Natural killer cell (primary cell): Measurements from ENCODE around the gene BZW2. TPM values are rescaled to one million over a fixed set of nuclear protein-coding genes. Genes with fewer than 3 reads are reported as not detected.
"Not testable (repeated sequence)": the region's sequence is repeated elsewhere in the genome, so short reads cannot be mapped to it uniquely, and the experiment has no call there.

Source experiments
- ATAC-seq, 3 donors: fragments of 150-1000 bp in 2 of 3; fragments of 200-7000 bp in 1 of 3; cut with Tn5 transposase; 1 replicate in 1 of 3; 2 replicates in 2 of 3; pipeline ENCODE4 v1.10.0; 2021; ENCODE audit warnings: mild to moderate bottlenecking in 2 of 3, moderate library complexity in 2 of 3
- DNase-seq, 2 donors: peaks; one replicate each; pipeline versions ENCODE4 v3.0.0 to v3.0.0-alpha.2; 2013 to 2021; ENCODE audit warnings: mixed read lengths in 1 of 2
- H3K27ac ChIP-seq: one replicate; pipeline ENCODE4 v1.5.1; 2013; ENCODE audit warnings: mild to moderate bottlenecking, low read length
- H3K27me3 ChIP-seq: one replicate; pipeline ENCODE4 v1.6.1; 2013; ENCODE audit warnings: low read length; ENCODE audit not compliant: control insufficient read depth, insufficient read depth
- H3K36me3 ChIP-seq: one replicate; pipeline ENCODE4 v1.6.1; 2013; ENCODE audit warnings: low read length; ENCODE audit not compliant: control insufficient read depth, insufficient read depth
- H3K4me1 ChIP-seq: one replicate; pipeline ENCODE4 v1.6.1; 2013; ENCODE audit warnings: low read length; ENCODE audit not compliant: control insufficient read depth, insufficient read depth
- H3K4me3 ChIP-seq: one replicate; pipeline ENCODE4 v1.5.1; 2013; ENCODE audit warnings: low read length
- H3K9me3 ChIP-seq: one replicate; pipeline ENCODE4 v1.6.1; 2013; ENCODE audit warnings: low read length; ENCODE audit not compliant: control insufficient read depth, insufficient read depth
- H3K27ac Mint-ChIP-seq, 2 donors: one replicate each; pipeline ENCODE4 v1.8.0; 2022; ENCODE audit warnings: mild to moderate bottlenecking in 2 of 2, mixed read lengths in 2 of 2, moderate library complexity in 1 of 2
- H3K27me3 Mint-ChIP-seq, 2 donors: one replicate each; pipeline ENCODE4 v1.8.0; 2022; ENCODE audit warnings: low read depth in 2 of 2, mixed read lengths in 2 of 2
- H3K36me3 Mint-ChIP-seq: one replicate; pipeline ENCODE4 v1.8.0; 2022; ENCODE audit warnings: mixed read lengths
- H3K4me1 Mint-ChIP-seq, 2 donors: one replicate each; pipeline ENCODE4 v1.8.0; 2022; ENCODE audit warnings: mixed read lengths in 2 of 2
- H3K4me3 Mint-ChIP-seq: one replicate; pipeline ENCODE4 v1.8.0; 2022; ENCODE audit warnings: mild to moderate bottlenecking, moderate library complexity, mixed read lengths
- H3K9me3 Mint-ChIP-seq, 2 donors: one replicate each; pipeline ENCODE4 v1.8.0; 2022; ENCODE audit warnings: mixed read lengths in 2 of 2
- CTCF ChIP-seq: fragments of 200-600 bp; IDR thresholded peaks from one replicate; pipeline ENCODE4 v1.8.0; 2022; ENCODE audit warnings: antibody characterized with exemption
- WGBS: methylation state at CpG from one replicate; pipeline ENCODE4 v1.1.7; 2013; ENCODE audit warnings: missing lambda C conversion rate; ENCODE audit not compliant: insufficient coverage; 5-methylcytosine and 5-hydroxymethylcytosine counted together
- intact Hi-C: fragments of 100-400 bp; cut with micrococcal nuclease; formaldehyde crosslinking; loops from one replicate; pipeline ENCODE4 v1.14.2; 2022
- total RNA-seq, 4 donors: library from RNA; stranded (reverse); fragments of 120-200 nt in 1 of 4; gene quantifications; one replicate each; pipeline versions ENCODE4 v1.2.3 to v1.2.4, GENCODE V29; 2013 to 2022

BZW2 gene
- total RNA-seq, 3 donors from 2014 or later (not counting 1 experiment from before 2014, with no cell fraction given): 15.3 to 21.0 (median 19.9) TPM

- no peak for DNase-seq
- intact Hi-C loops: no loop called here
- no peaks in the 10 kb centered on the region for H3K27me3 Mint-ChIP-seq
- 98% methylated on average over 3 of the region's 4 CpGs for WGBS
- H3K27ac Mint-ChIP-seq: no peak overlapping the region
- H3K27ac ChIP-seq: no peak overlapping the region
- no peaks in the 10 kb centered on the region for H3K9me3 ChIP-seq
- peaks cover 14 to 19% of the 10 kb centered on the region in 2 donors for H3K4me1 Mint-ChIP-seq
- no peaks in the 10 kb centered on the region for H3K36me3 Mint-ChIP-seq
- H3K36me3 ChIP-seq: no peaks in the 10 kb centered on the region
- no peak for TF ChIP-seq CTCF
- no peaks in the 10 kb centered on the region for H3K4me1 ChIP-seq
- no peaks in the 10 kb centered on the region for H3K27me3 ChIP-seq
- no peak overlapping the region for H3K4me3 ChIP-seq
- no peak overlapping the region for H3K4me3 Mint-ChIP-seq
- no peaks in the 10 kb centered on the region for H3K9me3 Mint-ChIP-seq
- no peak for ATAC-seq
These were observed 11.8 kb downstream of the BZW2 start for GRCh38 chr7:16657656-16658279.

GRCh38 chr7:16659854-16660497, 14.0 kb downstream of the BZW2 start:
- H3K27me3 Mint-ChIP-seq, intact Hi-C loops, H3K36me3 Mint-ChIP-seq, H3K27ac Mint-ChIP-seq, DNase-seq, H3K27me3 ChIP-seq, H3K4me1 ChIP-seq, H3K9me3 Mint-ChIP-seq, H3K4me3 Mint-ChIP-seq, H3K9me3 ChIP-seq, H3K27ac ChIP-seq, ATAC-seq, H3K4me3 ChIP-seq, H3K36me3 ChIP-seq: not testable (repeated sequence)
- H3K4me1 Mint-ChIP-seq: peaks cover 14% of the 10 kb centered on the region in 2 donors
- WGBS: 89% methylated on average over 6 of the region's 8 CpGs

- Histone ChIP-seq H3K4me3 (no peak overlapping the region), H3K36me3 (no peaks in the 10 kb centered on the region), H3K27ac (no peak overlapping the region), H3K9me3 (no peaks in the 10 kb centered on the region), H3K4me1 (no peaks in the 10 kb centered on the region), H3K27me3 (no peaks in the 10 kb centered on the region)
- Mint-ChIP-seq H3K27ac (no peak overlapping the region), H3K4me1 (peaks cover 14% of the 10 kb centered on the region in 2 donors), H3K4me3 (no peak overlapping the region), H3K36me3 (no peaks in the 10 kb centered on the region), H3K27me3 (no peaks in the 10 kb centered on the region), H3K9me3 (no peaks in the 10 kb centered on the region)
- TF ChIP-seq CTCF: no peak
- intact Hi-C loops: no loop called here
- WGBS: 83% methylated on average over 3 of the region's 5 CpGs
- DNase-seq: no peak
- ATAC-seq: no peak
These were observed 14.9 kb downstream of the BZW2 start for GRCh38 chr7:16660702-16661464.

GRCh38 chr7:16661924-16662323, 15.9 kb downstream of the BZW2 start:
- peaks cover 4% of the 10 kb centered on the region for H3K36me3 ChIP-seq
- ATAC-seq (no peak), DNase-seq (no peak)
- no peak overlapping the region for H3K27ac ChIP-seq
- no peaks in the 10 kb centered on the region for H3K27me3 ChIP-seq
- H3K4me1 ChIP-seq: no peaks in the 10 kb centered on the region
- Mint-ChIP-seq H3K36me3 (no peaks in the 10 kb centered on the region), H3K4me3 (no peak overlapping the region), H3K27ac (no peak overlapping the region), H3K4me1 (peaks cover 14% of the 10 kb centered on the region in 2 donors), H3K9me3 (no peaks in the 10 kb centered on the region), H3K27me3 (no peaks in the 10 kb centered on the region)
- TF ChIP-seq CTCF: no peak
- H3K4me3 ChIP-seq: no peak overlapping the region
- intact Hi-C loops: no loop called here
- 89% methylated on average over 1 of the region's 1 CpG for WGBS
- no peaks in the 10 kb centered on the region for H3K9me3 ChIP-seq
